CD14-positive monocyte (primary cell): ENCODE data around the gene MINPP1. TPM values are rescaled to one million over a fixed set of nuclear protein-coding genes. Genes with fewer than 3 reads are reported as not detected.

Experiments
- DNase-seq, 3 donors: peaks; one replicate each; pipeline ENCODE4 v3.0.0-alpha.2; 2011 to 2022
- H2AFZ ChIP-seq: 2 replicates; pipeline ENCODE4 v1.6.0; 2012; ENCODE audit warnings: mild to moderate bottlenecking, low read depth, low read length, inconsistent platforms; ENCODE audit not compliant: insufficient read depth, poor library complexity, severe bottlenecking
- H3K27ac ChIP-seq, 2 donors: 1 replicate in 1 of 2; 2 replicates in 1 of 2; pipeline ENCODE4 v1.5.1; 2012 to 2013; ENCODE audit warnings: low read length in 2 of 2, control low read depth in 1 of 2, inconsistent platforms in 1 of 2, low read depth in 1 of 2, mild to moderate bottlenecking in 1 of 2
- H3K27me3 ChIP-seq, 2 donors: one replicate each; pipeline versions ENCODE4 v1.6.0 to v1.6.1; 2011 to 2013; ENCODE audit warnings: low read length in 2 of 2; ENCODE audit not compliant: control insufficient read depth in 2 of 2, insufficient read depth in 2 of 2
- H3K36me3 ChIP-seq, 2 donors: replicated peaks in 1 of 2; 1 replicate in 1 of 2; 2 replicates in 1 of 2; pipeline versions ENCODE4 v1.5.1 to v1.6.1; 2012 to 2013; ENCODE audit warnings: low read length in 2 of 2, control low read depth in 1 of 2, inconsistent platforms in 1 of 2, mild to moderate bottlenecking in 1 of 2; ENCODE audit not compliant: insufficient read depth in 2 of 2, control insufficient read depth in 1 of 2
- H3K4me1 ChIP-seq, 2 donors: 1 replicate in 1 of 2; 2 replicates in 1 of 2; pipeline versions ENCODE4 v1.5.1 to v1.6.1; 2012 to 2013; ENCODE audit warnings: low read length in 2 of 2, control low read depth in 1 of 2, inconsistent platforms in 1 of 2, mild to moderate bottlenecking in 1 of 2, moderate library complexity in 1 of 2; ENCODE audit not compliant: insufficient read depth in 2 of 2, control insufficient read depth in 1 of 2
- H3K4me2 ChIP-seq: replicated peaks from 2 replicates; pipeline ENCODE3; 2012; ENCODE audit warnings: low read length, moderate library complexity, mild to moderate bottlenecking; ENCODE audit not compliant: poor library complexity, severe bottlenecking; ENCODE audit errors: extremely low read depth
- H3K4me3 ChIP-seq, 3 experiments: fragments of 200-600 bp in 1 of 3; sonication (generic) in 1 of 3; replicated peaks in 1 of 3; 1 replicate in 2 of 3; 2 replicates in 1 of 3; pipeline ENCODE4 v1.5.1; 2011 to 2013; ENCODE audit warnings: low read length in 3 of 3, mild to moderate bottlenecking in 3 of 3, control low read depth in 2 of 3, low read depth in 2 of 3, inconsistent platforms in 1 of 3, moderate library complexity in 1 of 3
- H3K79me2 ChIP-seq: 2 replicates; pipeline ENCODE4 v1.6.0; 2012; ENCODE audit warnings: mild to moderate bottlenecking, control low read depth, inconsistent platforms, low read length, moderate library complexity; ENCODE audit not compliant: insufficient read depth
- H3K9ac ChIP-seq: 2 replicates; pipeline ENCODE4 v1.6.0; 2017; ENCODE audit warnings: low read length, mild to moderate bottlenecking; ENCODE audit not compliant: insufficient read depth, poor library complexity, severe bottlenecking
- H3K9me3 ChIP-seq, 2 donors: replicated peaks in 1 of 2; 1 replicate in 1 of 2; 2 replicates in 1 of 2; pipeline versions ENCODE4 v1.5.1 to v1.6.1; 2012 to 2013; ENCODE audit warnings: low read length in 2 of 2, control low read depth in 1 of 2; ENCODE audit not compliant: control insufficient read depth in 1 of 2, insufficient read depth in 1 of 2
- H4K20me1 ChIP-seq: 2 replicates; pipeline ENCODE4 v1.6.0; 2012; ENCODE audit warnings: mild to moderate bottlenecking, low read length, control low read depth, moderate library complexity; ENCODE audit not compliant: insufficient read depth
- H3K27ac Mint-ChIP-seq, 7 donors: one replicate each; pipeline ENCODE4 v1.8.0; 2020; ENCODE audit warnings: mild to moderate bottlenecking in 7 of 7, mixed read lengths in 7 of 7, moderate library complexity in 6 of 7, inconsistent platforms in 2 of 7
- H3K27me3 Mint-ChIP-seq, 3 donors: one replicate each; pipeline ENCODE4 v1.8.0; 2021 to 2022; ENCODE audit warnings: low read depth in 3 of 3, mild to moderate bottlenecking in 3 of 3, mixed read lengths in 3 of 3, moderate library complexity in 3 of 3, inconsistent platforms in 1 of 3
- H3K36me3 Mint-ChIP-seq, 2 donors: one replicate each; pipeline ENCODE4 v1.8.0; 2020; ENCODE audit warnings: mixed read lengths in 2 of 2, inconsistent platforms in 1 of 2, mild to moderate bottlenecking in 1 of 2
- H3K4me1 Mint-ChIP-seq: one replicate; pipeline ENCODE4 v1.8.0; 2020; ENCODE audit warnings: mild to moderate bottlenecking, mixed read lengths
- H3K4me3 Mint-ChIP-seq, 2 donors: one replicate each; pipeline ENCODE4 v1.8.0; 2020; ENCODE audit warnings: mild to moderate bottlenecking in 2 of 2, mixed read lengths in 2 of 2, moderate library complexity in 1 of 2
- H3K9me3 Mint-ChIP-seq, 7 donors: one replicate each; pipeline ENCODE4 v1.8.0; 2020 to 2022; ENCODE audit warnings: mixed read lengths in 7 of 7, mild to moderate bottlenecking in 6 of 7, moderate library complexity in 6 of 7, inconsistent platforms in 2 of 7
- WGBS: methylation state at CpG from one replicate; pipeline ENCODE4 v1.1.5; 2013; ENCODE audit warnings: missing lambda C conversion rate; ENCODE audit not compliant: insufficient coverage; 5-methylcytosine and 5-hydroxymethylcytosine counted together
- intact Hi-C, 2 donors: fragments of 100-400 bp; cut with micrococcal nuclease; formaldehyde crosslinking; loops; one replicate each; pipeline versions ENCODE4 v1.15.0 to v1.15.1; 2023
- polyA plus RNA-seq, 3 donors: library from polyadenylated mRNA; depleted of rRNA in 1 of 3; unstranded in 2 of 3; stranded (reverse) in 1 of 3; fragments of 300-500 nt in 2 of 3; fragments of >200 nt in 1 of 3; fragmentation: Illumina TruSeq in 2 of 3; gene quantifications; 1 replicate in 2 of 3; 2 replicates in 1 of 3; pipeline ENCODE4 v1.2.3, GENCODE V29; 2012 to 2021
- TF ChIP-seq, protein P1 (sequence below): fragments of 200-600 bp; IDR thresholded peaks from one replicate; pipeline ENCODE4 v1.8.0; 2022; ENCODE audit warnings: antibody characterized with exemption, mild to moderate bottlenecking

Gene MINPP1
- polyA plus RNA-seq, 3 donors, result 1.7 to 9.7 (median 9.0) TPM

DNA sequence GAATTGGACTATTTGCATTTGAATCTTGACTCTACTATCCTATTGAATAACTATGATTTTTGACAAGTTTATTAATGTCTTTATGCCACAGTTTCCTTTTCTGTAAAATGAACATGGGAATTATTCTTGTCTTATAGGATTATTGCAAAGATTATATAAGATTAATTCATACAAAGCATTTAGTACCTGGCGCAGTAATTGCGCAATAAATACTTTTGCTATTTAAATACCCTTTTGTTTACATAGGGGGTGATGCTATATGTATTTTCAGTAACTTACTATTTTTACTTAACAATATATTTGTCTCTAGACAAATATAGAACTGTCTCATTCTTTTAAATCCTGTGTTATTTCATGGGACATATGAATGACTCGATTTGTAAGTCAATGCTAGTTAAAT lies 5.3 kb downstream of the MINPP1 start:
- H3K79me2 ChIP-seq, result no peaks in the 10 kb centered on the region
- Mint-ChIP-seq H3K27me3 (peaks cover 0 to 3% (median 0%) of the 10 kb centered on the region in 3 donors), H3K4me1 (peaks cover 14% of the 10 kb centered on the region), H3K36me3 (peaks cover 35 to 43% of the 10 kb centered on the region in 2 donors), H3K4me3 (no peak overlapping the region), H3K27ac (no peak overlapping the region), H3K9me3 (no peaks in the 10 kb centered on the region)
- TF ChIP-seq, protein P1, sequence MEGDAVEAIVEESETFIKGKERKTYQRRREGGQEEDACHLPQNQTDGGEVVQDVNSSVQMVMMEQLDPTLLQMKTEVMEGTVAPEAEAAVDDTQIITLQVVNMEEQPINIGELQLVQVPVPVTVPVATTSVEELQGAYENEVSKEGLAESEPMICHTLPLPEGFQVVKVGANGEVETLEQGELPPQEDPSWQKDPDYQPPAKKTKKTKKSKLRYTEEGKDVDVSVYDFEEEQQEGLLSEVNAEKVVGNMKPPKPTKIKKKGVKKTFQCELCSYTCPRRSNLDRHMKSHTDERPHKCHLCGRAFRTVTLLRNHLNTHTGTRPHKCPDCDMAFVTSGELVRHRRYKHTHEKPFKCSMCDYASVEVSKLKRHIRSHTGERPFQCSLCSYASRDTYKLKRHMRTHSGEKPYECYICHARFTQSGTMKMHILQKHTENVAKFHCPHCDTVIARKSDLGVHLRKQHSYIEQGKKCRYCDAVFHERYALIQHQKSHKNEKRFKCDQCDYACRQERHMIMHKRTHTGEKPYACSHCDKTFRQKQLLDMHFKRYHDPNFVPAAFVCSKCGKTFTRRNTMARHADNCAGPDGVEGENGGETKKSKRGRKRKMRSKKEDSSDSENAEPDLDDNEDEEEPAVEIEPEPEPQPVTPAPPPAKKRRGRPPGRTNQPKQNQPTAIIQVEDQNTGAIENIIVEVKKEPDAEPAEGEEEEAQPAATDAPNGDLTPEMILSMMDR, result no peak
- no peaks in the 10 kb centered on the region for H3K9me3 ChIP-seq
- no peaks in the 10 kb centered on the region for H3K27me3 ChIP-seq
- H3K4me2 ChIP-seq, result no peak overlapping the region
- no peak overlapping the region for H3K9ac ChIP-seq
- H3K4me1 ChIP-seq, result peaks cover 8 to 18% of the 10 kb centered on the region in 2 donors
- WGBS, result no CpG with 5 or more reads among the region's 3 CpGs
- peaks cover 3% of the 10 kb centered on the region for H4K20me1 ChIP-seq
- H3K27ac ChIP-seq, result no peak overlapping the region
- no peak for DNase-seq
- H3K36me3 ChIP-seq, result peaks cover 23 to 63% of the 10 kb centered on the region in 2 donors
- H3K4me3 ChIP-seq, result no peak overlapping the region
- intact Hi-C loops, result no loop called here
- no peak overlapping the region for H2AFZ ChIP-seq

DNA sequence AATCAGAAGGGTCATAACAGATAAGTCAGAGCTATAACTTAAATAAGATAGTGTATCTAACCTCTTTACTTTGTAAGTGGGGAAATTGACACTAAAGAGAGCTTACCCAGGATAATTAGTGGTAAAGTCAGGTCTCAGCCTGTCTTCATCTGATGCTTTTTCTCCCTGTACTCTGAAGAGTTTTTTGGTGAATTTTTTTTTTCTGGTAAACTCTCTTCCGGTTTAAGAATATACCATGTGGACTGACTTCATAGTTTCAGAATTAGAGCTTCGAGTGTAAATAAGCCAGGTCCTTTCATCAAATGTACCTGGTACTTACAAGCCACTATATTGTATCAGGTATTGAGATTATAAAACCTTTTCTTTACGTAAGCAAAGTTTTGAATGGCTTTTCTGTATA lies 6.8 kb downstream of the MINPP1 start:
- Histone ChIP-seq H3K27ac (no peak overlapping the region), H3K36me3 (peaks cover 27 to 65% of the 10 kb centered on the region in 2 donors), H3K4me1 (peaks cover 0 to 3% of the 10 kb centered on the region in 2 donors), H3K27me3 (no peaks in the 10 kb centered on the region), H3K9ac (no peak overlapping the region), H2AFZ (no peak overlapping the region), H3K79me2 (no peaks in the 10 kb centered on the region), H3K4me3 (no peak overlapping the region), H4K20me1 (peaks cover under 1% of the 10 kb centered on the region), H3K4me2 (no peak overlapping the region), H3K9me3 (no peaks in the 10 kb centered on the region)
- H3K4me1 Mint-ChIP-seq, result peaks cover 4% of the 10 kb centered on the region
- no peak overlapping the region for H3K27ac Mint-ChIP-seq
- no CpG with 5 or more reads among the region's 3 CpGs for WGBS
- H3K4me3 Mint-ChIP-seq, result no peak overlapping the region
- TF ChIP-seq, protein P1, result no peak
- peaks cover 39 to 51% of the 10 kb centered on the region in 2 donors for H3K36me3 Mint-ChIP-seq
- intact Hi-C loops, result no loop called here
- H3K27me3 Mint-ChIP-seq, result no peaks in the 10 kb centered on the region
- DNase-seq, result no peak
- H3K9me3 Mint-ChIP-seq, result no peaks in the 10 kb centered on the region
